Right renal pelvis (tissue), 4 donors: ENCODE measurements around the gene TET1. TPM values are rescaled to one million over a fixed set of nuclear protein-coding genes. Genes with fewer than 3 reads are reported as not detected.
"Not testable (repeated sequence)": the region's sequence is repeated elsewhere in the genome, so short reads cannot be mapped to it uniquely, and the experiment has no call there.

Experiments used
- DNase-seq, 4 donors: peaks; one replicate each; pipeline ENCODE4 v3.0.0-alpha.2; 2013; ENCODE audit warnings: low read depth in 4 of 4, low spot score in 3 of 4, missing footprints in 1 of 4
- polyA plus RNA-seq, 4 donors: library from polyadenylated mRNA; unstranded; fragments of 120-200 nt; gene quantifications; one replicate each; pipeline ENCODE4 v1.2.1, GENCODE V29; 2013; ENCODE audit not compliant: insufficient read length in 4 of 4

The TET1 gene
- polyA plus RNA-seq, 4 donors, result 9.6 to 11.5 (median 10.2) TPM

GRCh38 chr10:68604441-68604840 is 44.3 kb downstream of the TET1 start:
- DNase-seq, result no peak

GRCh38 chr10:68606918-68607317 is 46.8 kb downstream of the TET1 start:
- no peak for DNase-seq

- not testable (repeated sequence) for DNase-seq
Observed at GRCh38 chr10:68610023-68610422, 49.9 kb downstream of the TET1 start.

DNA sequence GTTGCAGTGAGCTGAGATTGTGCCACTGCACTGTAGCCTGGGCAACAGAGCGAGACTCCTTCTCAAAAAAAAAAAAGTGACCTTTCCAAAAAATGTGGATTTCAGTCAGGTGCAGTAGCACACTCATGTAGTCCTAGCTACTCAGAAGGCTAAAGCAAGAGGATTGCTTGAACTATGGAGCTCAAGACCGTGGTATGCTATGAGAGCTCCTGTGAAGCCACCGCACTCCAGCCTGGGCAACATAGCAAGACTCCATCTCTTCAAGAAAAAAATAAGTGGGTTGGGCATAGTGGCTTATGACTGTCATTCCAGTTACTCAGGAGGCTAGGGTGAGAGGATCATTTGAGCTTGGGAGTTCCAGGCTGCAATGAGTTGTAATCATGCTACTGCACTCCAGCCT is 51.1 kb downstream of the TET1 start:
- DNase-seq, result no peak

- DNase-seq, result not testable (repeated sequence)
Observed at GRCh38 chr10:68613974-68614373, 53.8 kb downstream of the TET1 start.

DNA sequence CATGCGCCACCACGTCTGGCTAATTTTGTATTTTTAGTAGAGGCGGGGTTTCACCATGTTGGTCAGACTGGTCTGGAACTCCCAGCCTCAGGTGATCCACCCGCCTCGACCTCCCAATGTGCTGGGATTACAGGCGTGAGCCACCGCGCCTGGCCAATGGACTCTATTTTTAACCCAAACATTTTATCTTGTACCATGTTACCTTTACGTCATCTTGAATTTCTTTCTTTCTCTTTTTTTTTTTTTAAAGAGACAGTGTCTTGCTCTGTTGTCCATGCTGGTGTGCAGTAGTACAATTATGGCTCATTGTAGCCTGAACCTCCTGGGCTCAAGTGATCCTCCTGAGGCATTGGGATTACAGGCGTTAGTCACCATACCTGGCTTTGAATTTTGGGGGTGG is 57.6 kb downstream of the TET1 start:
- DNase-seq, result not testable (repeated sequence)

DNA sequence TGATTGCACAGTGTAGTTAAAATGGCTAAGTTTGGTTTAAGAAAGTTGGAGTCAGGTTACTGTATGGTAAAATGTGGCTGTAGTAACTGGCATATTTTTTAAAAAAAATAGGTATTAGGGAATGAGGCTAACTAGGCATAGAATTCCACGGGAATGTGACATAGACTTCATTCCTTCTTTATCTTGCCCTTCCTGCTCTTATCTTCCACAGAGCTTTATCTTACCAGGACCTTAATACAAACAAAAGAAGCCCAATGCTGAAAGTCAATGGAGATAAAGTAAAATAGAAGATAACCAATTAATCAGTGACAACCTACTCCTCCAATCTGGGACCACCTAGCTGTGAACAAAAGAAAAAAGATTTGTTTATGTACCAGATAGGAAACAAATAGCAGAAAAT is 58.1 kb downstream of the TET1 start:
- DNase-seq, result no peak

DNA sequence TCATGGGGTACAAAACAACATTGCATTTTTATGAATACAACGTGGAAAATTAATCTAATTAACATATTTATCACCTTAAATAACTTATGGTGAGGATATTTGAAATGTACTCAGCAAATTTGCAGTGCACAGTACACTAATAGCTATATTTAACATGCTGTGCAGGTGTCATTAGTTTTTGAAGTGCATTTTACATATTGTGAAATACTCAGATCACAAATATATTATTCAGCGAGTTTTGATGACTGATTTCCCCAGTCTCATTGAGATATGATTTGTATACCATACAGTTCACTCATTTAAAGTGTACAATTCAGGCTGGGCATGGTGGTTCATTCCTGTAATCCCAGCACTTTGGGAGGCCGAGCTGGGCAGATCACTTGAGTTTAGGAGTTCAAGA is 59.5 kb downstream of the TET1 start:
- no peak for DNase-seq

DNA sequence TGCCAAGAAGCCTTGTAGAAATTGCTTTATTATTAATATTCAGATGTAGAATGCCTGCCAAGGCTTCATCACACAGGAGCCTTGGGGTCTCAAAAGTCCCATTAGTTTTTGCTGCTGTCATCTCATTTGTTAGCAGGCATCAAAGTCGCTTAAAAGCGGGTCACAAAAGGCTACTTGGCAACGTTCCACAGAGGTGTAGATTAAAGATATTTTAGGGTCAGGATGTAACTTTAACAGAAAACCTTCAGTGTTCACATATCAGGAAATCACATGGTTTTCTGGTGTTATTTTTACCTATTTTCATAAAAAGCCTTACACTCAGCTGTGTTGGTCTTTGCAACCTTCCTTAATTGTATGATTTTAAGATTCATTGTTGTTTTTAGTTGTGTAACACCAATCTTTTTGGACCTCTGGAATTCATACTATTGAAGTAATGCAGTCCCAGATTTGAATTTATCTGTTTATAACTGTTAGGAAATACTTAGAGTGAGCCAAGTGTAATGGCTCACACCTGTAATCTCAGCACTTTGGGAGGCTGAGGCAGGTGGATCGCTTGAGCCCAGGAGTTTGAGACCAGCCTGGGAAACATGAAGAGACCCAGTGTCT is 65.3 kb downstream of the TET1 start:
- DNase-seq, result no peak

GRCh38 chr10:68628576-68629127 is 68.5 kb downstream of the TET1 start:
- peak in 2 of 4 donors; percentile 13 to 14 for DNase-seq

- not testable (repeated sequence) for DNase-seq
Observed at GRCh38 chr10:68632271-68632560, 72.1 kb downstream of the TET1 start.

- DNase-seq, result no peak
Observed at GRCh38 chr10:68633281-68633680, 73.1 kb downstream of the TET1 start.

- no peak for DNase-seq
Observed at GRCh38 chr10:68633816-68634466, 73.8 kb downstream of the TET1 start.

DNA sequence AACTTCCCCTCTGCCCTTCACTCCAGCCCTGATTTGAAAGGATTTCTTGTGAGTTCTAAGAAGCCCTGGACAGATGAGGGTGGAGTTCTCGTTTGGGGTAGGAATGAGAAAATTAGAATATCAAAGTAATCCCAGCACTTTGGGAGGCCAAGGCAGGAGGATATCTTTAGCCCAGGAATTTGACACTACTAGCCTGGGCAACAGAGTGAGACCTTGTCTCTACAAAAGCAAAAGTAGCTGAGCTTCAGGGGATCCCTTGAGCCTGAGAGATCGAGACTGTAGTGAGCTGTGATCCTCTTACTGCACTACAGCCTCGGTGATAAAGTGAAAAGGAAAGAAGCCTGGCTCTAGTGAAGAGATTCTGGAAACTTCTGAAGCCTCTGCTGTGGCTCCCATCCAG is 76.2 kb downstream of the TET1 start:
- no peak for DNase-seq

DNA sequence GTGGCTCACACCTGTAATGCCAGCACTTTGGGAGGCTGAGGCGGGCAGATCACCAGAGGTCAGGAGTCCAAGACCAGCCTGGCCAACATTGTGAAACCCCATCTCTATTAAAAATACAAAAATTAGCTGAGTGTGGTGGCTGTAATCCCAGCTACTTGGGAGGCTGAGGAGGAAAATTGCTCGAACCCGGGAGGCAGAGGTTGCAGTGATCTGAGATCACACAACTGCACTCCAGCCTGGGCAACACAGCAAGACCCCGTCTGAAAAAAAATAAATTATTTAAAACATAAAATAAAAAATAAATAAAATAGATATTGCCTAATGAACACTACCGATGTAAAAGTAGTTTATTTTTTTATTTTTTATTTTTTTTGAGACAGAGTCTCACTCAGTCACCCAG is 83.4 kb downstream of the TET1 start:
- not testable (repeated sequence) for DNase-seq

DNA sequence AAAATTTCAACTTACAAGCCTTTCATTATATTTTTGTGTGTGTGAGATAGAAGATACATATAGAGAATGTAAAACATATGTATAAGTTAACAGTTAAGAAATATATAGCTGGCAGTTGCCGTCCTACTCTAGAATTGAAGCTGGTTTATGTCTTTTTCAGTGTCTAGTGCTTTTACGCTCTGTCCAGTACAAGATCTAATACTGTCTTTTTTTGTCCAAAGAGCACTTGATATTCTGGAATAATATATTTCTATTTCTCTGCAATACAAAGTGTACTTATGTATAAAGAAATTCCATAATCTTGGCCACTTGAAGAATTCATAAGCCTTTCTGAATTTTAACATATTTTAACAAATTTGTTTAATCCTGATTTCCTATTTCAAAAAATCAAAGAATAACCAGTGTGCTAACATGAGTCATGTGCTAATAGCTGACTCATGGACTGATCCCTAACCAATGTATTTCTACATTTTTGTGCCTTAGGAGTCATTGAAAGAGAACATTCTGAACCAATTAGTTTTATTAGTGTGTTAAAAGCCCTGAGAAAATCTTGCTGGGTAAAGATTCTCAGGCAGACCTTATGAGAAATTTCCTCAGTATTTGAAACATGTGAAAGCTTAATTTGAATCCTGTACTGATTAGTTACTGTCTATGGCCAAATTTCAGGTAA is 87.7 kb downstream of the TET1 start:
- DNase-seq, result no peak

GRCh38 chr10:68655620-68656126 is 95.5 kb downstream of the TET1 start:
- no peak for DNase-seq

DNA sequence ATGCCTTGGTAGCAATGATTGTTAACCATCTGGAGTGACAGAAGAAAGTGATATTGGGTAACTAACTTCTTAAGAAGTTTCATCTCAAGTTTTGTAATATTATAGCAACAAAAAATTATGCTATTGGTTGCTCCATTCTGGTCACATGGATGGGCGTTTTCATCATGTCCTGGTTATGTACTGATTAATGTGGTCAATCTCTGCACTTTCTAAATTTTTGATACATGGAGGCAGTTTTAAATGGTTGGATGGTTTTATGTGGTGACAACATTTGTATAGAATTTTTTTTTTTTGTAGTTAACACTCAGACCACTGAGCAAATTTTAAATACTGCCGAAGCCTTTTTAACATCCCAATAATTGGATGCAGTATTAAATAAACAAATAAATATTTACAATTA is 105.7 kb downstream of the TET1 start:
- DNase-seq, result no peak

DNA sequence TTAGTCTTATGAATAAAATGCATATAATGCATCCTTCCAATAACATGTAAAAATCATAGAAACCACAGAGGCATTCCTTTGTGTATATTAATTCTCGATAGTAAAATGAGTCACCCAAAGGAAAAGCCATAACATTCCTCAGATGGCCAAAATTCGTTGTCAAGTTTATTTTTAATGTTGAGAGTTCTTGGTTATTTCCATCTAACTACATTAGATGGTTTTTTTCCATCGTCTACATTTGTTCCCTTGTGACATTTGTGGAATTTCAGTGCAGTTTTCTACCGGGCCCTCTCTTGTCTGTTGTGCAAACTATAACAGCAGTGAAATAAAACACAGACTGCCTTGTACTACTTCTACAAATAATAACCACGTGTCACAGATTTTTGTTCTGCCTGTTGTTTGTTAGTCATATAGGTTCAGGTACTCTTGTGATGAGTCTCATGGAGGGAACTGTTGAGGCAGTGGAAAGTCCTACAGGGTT is 106.2 kb downstream of the TET1 start:
- no peak for DNase-seq

DNA sequence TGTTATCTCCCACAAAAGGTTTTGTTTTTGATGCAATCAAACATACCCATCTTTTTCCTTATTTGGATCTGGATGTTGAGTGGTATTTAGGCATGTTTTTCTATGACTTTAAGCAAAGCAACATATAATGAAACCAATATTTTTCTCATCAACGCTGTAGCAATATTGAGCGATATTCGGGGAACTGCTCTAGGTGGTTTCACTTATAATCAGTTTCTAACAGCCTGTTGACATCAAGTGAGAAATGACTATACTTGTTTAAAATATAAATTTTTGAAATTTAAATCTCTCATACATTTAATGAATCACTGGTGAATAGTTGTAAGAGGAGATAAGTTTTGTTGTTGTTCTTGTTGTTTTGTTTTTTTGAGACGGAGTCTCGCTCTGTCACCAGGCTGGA is 108.1 kb downstream of the TET1 start:
- DNase-seq, result no peak

- no peak for DNase-seq
Observed at GRCh38 chr10:68668972-68669371, 108.8 kb downstream of the TET1 start.

- DNase-seq, result no peak
Observed at GRCh38 chr10:68684413-68684812, 124.3 kb downstream of the TET1 start.
